Measurements from ENCODE around the gene RARRES1. TPM values are rescaled to one million over a fixed set of nuclear protein-coding genes. Genes with fewer than 3 reads are reported as not detected.

Gene RARRES1
- total RNA-seq, 1 experiment from 2014 or later = not detected

DNA sequence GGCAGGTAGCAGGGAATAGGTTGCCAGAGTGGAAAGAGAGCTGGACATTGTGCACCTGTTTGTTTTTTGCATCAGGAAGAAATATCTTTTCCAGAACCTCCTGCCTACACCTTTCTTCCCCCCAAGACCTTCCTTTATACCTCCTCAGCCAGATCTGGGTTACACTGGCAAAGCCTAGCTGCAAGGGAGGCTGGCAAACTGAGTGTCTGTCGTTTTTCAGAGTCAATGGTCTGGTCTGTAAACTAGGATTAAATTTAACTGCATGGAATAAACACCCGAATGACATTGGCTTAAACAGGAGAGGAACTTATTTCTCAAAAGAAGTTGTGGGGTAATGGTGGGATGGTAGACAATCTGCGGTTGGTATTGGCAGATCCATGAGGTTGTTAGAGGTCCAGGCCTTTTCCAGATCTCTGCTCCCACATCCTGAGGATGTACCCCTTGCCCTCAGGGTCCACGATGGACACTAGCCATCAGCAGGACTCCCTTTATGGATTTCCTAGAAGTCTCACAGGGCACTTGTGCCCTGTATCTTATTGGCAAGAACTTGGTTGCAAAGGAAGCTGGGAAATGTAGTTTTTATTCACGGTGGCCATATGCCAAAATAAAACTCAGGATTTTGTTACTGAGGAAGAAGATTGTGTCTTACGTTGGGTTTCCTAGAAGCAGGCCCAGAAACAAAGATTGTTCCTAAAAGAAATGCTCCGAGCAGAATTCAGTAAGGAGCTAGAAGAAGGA is 3.2 kb upstream of the RARRES1 start:
- no peak for DNase-seq (ENCODE audit: low spot score)

DNA sequence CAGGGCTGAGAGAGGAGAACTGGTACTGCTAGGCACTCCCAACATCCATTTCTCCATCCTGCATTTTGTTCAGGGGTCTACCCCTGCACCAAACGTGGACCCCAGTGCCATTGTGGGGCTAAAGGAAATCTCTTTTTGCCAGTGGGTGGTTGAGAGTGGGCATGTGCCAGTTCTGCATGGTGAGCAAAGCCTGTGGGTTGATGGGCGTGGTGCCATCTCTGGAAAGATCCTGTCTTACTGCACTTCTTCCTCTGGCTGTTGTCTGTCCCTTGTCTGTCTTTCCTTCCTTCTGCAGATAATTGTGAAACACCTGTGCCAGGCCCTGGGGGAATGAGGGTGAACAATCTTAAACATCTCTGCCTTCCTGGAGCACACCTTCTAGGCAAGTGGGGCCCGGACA is 1.4 kb upstream of the RARRES1 start:
- no peak for DNase-seq (ENCODE audit: low spot score)

DNA sequence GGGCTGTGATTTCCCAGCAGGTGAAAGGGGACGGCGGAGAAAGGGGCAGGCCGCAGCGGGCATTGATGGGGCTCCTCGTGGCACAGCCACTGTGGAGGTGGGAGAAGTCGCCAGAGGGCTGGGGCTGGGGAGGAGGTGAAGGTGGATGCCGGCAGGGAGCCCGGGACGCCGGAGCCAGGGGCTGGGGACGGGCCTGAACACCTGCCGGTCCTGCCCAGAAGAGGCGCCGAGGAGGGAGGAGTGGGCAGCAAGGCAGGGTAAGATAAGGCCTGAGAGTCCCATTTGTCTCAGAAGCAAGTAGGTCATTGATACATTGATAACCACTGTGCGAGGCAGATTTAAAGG is 571 bp upstream of the RARRES1 start:
- DNase-seq (ENCODE audit: low spot score) = no peak

GRCh38 chr3:158731486-158731885 is 771 bp downstream of the RARRES1 start:
- no peak for DNase-seq (ENCODE audit: low spot score)

GRCh38 chr3:158728851-158729250 is 3.4 kb downstream of the RARRES1 start:
- DNase-seq (ENCODE audit: low spot score) = no peak

DNA sequence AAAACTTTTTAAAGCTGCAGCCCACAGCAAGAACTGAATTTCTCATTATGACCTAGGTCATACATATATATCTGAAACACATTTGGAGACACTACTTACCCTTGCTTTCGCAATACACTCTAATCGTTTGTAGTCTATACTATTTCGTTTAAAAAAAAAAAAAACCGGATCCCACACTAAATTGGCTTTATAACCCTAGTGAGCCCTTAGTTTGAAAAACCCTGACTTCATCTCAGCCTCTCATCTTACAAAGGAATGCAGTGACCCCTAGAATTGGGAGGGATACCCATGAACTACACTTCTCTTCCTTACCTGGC is 4.2 kb downstream of the RARRES1 start:
- no peak for DNase-seq (ENCODE audit: low spot score)

DNA sequence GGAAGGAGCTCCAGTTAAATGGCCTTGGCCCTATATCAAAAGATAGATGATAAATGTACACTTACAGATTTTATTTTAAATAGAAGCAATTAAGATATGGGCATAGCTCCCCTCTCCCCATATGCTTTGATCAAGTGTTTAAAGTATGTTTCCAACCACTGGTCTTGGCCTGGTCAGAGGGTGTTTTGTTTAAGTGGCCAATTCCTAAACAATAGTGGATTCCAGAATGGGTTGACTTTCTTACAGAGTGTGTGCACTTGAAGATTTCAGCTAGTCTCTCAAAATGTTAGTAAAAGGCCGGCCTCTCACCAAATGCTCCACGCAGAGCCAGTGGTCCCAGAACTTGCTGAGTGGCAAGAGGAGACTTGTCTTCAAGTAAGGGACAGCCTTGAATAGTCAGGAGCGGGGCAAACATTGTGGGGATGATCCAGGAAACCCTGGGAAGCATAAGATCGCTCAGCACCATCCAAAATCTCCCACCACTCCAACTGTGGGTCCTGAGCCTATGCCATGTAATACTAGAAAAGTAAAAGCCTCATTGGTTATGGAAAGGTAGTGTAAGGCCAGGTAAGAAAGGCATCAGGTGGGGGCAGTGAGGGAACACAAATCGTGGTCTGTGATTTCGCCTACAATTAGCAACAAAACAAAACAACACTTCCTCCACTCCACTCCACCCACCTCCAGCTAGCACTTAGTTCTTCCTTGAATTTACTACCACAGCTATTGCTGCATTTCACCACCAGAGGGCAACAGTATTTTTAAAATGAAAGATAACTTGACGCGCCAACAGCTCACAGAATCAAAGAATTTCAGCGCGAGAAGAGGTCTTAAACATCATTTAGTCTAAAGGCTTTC is 4.8 kb downstream of the RARRES1 start:
- peak; percentile 71 for DNase-seq (ENCODE audit: low spot score)

GRCh38 chr3:158725348-158726011 is 6.8 kb downstream of the RARRES1 start:
- peak; percentile 86 for DNase-seq (ENCODE audit: low spot score)

- DNase-seq (ENCODE audit: low spot score) = no peak
Measured at GRCh38 chr3:158723991-158724390, 8.3 kb downstream of the RARRES1 start.

- DNase-seq (ENCODE audit: low spot score) = no peak
Measured at GRCh38 chr3:158722108-158722507, 10.1 kb downstream of the RARRES1 start.

- DNase-seq (ENCODE audit: low spot score) = peak; percentile 98
Measured at GRCh38 chr3:158718490-158719170, 13.6 kb downstream of the RARRES1 start.

GRCh38 chr3:158717576-158717975 is 14.7 kb downstream of the RARRES1 start:
- DNase-seq (ENCODE audit: low spot score) = no peak

DNA sequence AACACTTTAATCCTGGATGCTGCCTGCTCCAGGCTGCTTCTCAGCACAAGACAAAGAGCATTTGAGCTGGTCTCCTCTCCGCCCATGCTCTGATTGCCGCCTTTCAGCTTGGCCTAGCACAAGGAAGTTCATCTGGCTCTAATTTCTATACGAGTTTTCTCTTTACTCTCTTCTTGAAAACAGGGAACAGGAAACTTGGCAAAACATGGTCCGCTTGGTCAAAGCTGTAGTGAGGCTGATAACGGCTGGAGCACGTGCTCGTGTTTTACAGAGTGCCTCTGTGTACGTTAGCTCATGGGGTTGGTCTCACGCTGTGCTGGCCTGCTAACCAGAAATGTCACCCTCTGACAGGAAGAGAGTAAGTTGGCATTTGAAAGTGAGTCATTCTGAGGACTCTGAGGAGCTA is 19.2 kb downstream of the RARRES1 start:
- DNase-seq (ENCODE audit: low spot score) = peak; percentile 87

DNA sequence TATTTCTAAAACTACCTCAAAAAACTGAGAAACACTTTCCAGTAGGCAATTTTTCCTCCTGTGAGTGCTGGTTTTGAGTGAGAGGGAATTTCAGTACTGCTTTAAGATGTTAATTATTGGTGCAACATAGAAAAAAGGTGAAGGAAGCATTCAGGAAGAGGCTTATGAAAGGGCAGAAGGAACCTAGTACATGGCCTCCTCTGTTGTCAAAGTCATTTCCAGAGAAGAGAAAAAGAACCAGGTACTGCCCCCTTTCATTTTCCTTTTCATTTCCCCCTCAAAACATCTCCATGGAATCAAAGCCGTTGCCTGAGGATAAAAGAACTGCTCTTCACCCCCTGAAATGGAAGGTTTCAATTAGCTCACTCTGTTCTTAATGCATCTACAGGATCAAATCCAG is 19.8 kb downstream of the RARRES1 start:
- DNase-seq (ENCODE audit: low spot score) = no peak

GRCh38 chr3:158711886-158712285 is 20.4 kb downstream of the RARRES1 start:
- DNase-seq (ENCODE audit: low spot score) = peak; percentile 80

DNA sequence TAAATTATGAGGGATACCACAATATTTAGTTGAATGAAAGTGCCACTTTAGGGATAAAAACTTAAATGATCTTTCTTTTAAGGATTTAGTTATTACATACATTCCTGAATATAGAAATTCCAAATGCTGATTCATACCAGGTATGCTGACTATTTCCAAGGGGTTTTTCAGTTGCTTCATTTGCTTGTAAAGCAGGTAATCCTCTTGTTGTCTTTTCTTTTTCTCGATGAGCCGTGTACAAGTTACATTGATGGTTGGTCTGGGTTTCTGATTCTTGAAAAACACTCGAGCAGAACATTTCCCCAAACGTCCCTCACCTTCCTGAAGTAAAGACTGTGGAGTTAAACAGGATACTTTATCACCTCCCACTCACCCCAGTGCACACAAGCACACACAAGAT is 21.7 kb downstream of the RARRES1 start:
- DNase-seq (ENCODE audit: low spot score) = no peak

DNA sequence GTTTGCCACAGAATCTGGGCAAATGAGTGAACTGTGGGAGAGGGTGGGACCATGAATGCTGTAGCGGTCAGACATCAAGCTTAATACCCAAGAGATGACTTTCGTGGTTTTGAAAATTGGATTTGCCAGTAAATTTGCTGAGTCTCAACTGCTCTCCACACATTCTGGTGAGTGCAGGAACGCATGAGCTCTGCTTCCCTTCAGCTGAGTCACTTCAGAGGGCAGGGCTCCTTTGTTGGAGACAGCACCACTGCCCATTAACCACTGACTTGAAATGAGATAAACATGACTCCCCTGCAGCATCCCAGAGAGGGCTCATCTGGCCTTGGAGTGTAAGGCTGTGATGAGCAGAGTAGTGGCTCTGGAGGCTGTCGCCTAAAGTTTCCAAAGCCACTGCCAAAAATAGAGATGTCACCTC is 22.6 kb downstream of the RARRES1 start:
- DNase-seq (ENCODE audit: low spot score) = peak; percentile 96

DNA sequence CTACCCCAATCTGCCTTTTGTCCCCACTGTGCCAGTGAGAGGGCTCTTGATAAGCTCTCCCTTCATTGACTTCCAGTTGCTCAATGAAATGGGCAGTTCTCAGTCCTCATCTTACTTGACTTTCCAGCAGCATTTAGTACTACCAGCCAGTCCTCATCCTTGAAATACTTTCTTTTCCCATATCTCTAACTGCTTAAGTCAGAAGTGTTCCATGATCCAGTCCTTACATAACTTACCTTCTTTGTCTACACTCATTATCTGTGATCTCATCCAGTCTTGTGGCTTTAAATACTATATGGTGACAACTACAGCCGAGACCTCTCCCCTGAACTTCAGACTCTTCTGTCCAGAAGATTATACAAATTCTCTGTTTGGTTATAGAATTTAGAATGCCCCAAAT is 28.7 kb downstream of the RARRES1 start:
- no peak for DNase-seq (ENCODE audit: low spot score)

GRCh38 chr3:158702815-158703481 is 29.3 kb downstream of the RARRES1 start:
- peak; percentile 50 for DNase-seq (ENCODE audit: low spot score)

GRCh38 chr3:158701420-158702065 is 30.7 kb downstream of the RARRES1 start:
- DNase-seq (ENCODE audit: low spot score) = no peak

DNA sequence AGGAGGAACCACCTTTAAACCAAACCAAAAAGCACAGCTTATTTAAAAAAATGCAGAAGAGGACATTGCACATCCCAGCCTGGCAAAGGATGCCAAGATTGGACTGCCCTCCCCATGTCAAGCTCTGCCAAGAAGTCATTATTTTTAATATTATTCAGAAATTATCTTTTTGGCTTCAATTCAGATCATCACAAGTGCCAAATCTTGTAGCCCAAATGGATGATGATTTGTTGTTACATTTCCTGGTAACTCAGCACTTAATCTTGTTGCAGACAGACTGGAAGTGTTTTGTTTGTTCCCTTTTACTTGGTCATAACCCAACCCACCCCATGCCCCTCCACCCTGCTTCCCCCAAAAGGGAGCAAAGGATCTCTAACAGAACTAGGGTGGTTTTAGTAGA is 31.7 kb downstream of the RARRES1 start:
- no peak for DNase-seq (ENCODE audit: low spot score)
